T-helper 1 cell treated with Interleukin-12 subunit alpha and Interleukin-12 subunit beta and Interleukin-4 antibody, amounts not matched to agents 30 μg/mL and 1 μg/mL, for 36 hours (primary cell): ENCODE measurements around the gene LY86.

Experiments used
- H3K27ac Mint-ChIP-seq: one replicate; pipeline ENCODE4 v1.8.0; 2021; ENCODE audit warnings: mild to moderate bottlenecking, mixed read lengths
- H3K27me3 Mint-ChIP-seq: one replicate; pipeline ENCODE4 v1.8.0; 2021; ENCODE audit warnings: low read depth, mixed read lengths
- H3K36me3 Mint-ChIP-seq: one replicate; pipeline ENCODE4 v1.8.0; 2021; ENCODE audit warnings: low read depth, mixed read lengths
- H3K4me1 Mint-ChIP-seq: one replicate; pipeline ENCODE4 v1.8.0; 2021; ENCODE audit warnings: low read depth, mixed read lengths
- H3K4me3 Mint-ChIP-seq: one replicate; pipeline ENCODE4 v1.8.0; 2021; ENCODE audit warnings: mild to moderate bottlenecking, moderate library complexity, mixed read lengths
- H3K9me3 Mint-ChIP-seq: one replicate; pipeline ENCODE4 v1.8.0; 2021; ENCODE audit warnings: mixed read lengths

LY86 gene

GRCh38 chr6:6689400-6690143, 101.1 kb downstream of the LY86 start:
- no peak overlapping the region for H3K4me3 Mint-ChIP-seq
- peaks cover 29% of the 10 kb centered on the region for H3K4me1 Mint-ChIP-seq
- H3K27me3 Mint-ChIP-seq: peaks cover 16% of the 10 kb centered on the region
- no peak overlapping the region for H3K27ac Mint-ChIP-seq
- H3K36me3 Mint-ChIP-seq: no peaks in the 10 kb centered on the region
- H3K9me3 Mint-ChIP-seq: peaks cover 18% of the 10 kb centered on the region

GRCh38 chr6:6690144-6690483, 101.6 kb downstream of the LY86 start:
- Mint-ChIP-seq H3K27me3 (peaks cover 15% of the 10 kb centered on the region), H3K36me3 (peaks cover under 1% of the 10 kb centered on the region), H3K27ac (no peak overlapping the region), H3K4me1 (peaks cover 31% of the 10 kb centered on the region), H3K9me3 (peaks cover 18% of the 10 kb centered on the region), H3K4me3 (no peak overlapping the region)

- Mint-ChIP-seq H3K36me3 (peaks cover 5% of the 10 kb centered on the region), H3K27me3 (peaks cover 13% of the 10 kb centered on the region), H3K9me3 (peaks cover 18% of the 10 kb centered on the region), H3K4me3 (peak overlapping the region; percentile 28), H3K4me1 (peaks cover 35% of the 10 kb centered on the region), H3K27ac (no peak overlapping the region)
Measured at GRCh38 chr6:6694368-6694780, 105.9 kb downstream of the LY86 start.

- Mint-ChIP-seq H3K27me3 (peaks cover 13% of the 10 kb centered on the region), H3K4me3 (no peak overlapping the region), H3K9me3 (peaks cover 18% of the 10 kb centered on the region), H3K36me3 (peaks cover 5% of the 10 kb centered on the region), H3K4me1 (peaks cover 33% of the 10 kb centered on the region), H3K27ac (peak overlapping the region; percentile 50)
Measured at GRCh38 chr6:6694825-6695624, 106.5 kb downstream of the LY86 start.

GRCh38 chr6:6695625-6696276, 107.2 kb downstream of the LY86 start:
- H3K4me3 Mint-ChIP-seq: no peak overlapping the region
- peaks cover 5% of the 10 kb centered on the region for H3K36me3 Mint-ChIP-seq
- H3K9me3 Mint-ChIP-seq: peaks cover 15% of the 10 kb centered on the region
- peaks cover 33% of the 10 kb centered on the region for H3K4me1 Mint-ChIP-seq
- H3K27me3 Mint-ChIP-seq: peaks cover 17% of the 10 kb centered on the region
- peak overlapping the region; percentile 8 for H3K27ac Mint-ChIP-seq

GRCh38 chr6:6696867-6697531, 108.5 kb downstream of the LY86 start:
- peaks cover 35% of the 10 kb centered on the region for H3K4me1 Mint-ChIP-seq
- peaks cover 10% of the 10 kb centered on the region for H3K9me3 Mint-ChIP-seq
- H3K27me3 Mint-ChIP-seq: peaks cover 26% of the 10 kb centered on the region
- no peak overlapping the region for H3K4me3 Mint-ChIP-seq
- H3K27ac Mint-ChIP-seq: no peak overlapping the region
- peaks cover 5% of the 10 kb centered on the region for H3K36me3 Mint-ChIP-seq

GRCh38 chr6:6697620-6698019, 109.1 kb downstream of the LY86 start:
- Mint-ChIP-seq H3K27me3 (peaks cover 22% of the 10 kb centered on the region), H3K4me3 (no peak overlapping the region), H3K4me1 (peaks cover 35% of the 10 kb centered on the region), H3K27ac (no peak overlapping the region), H3K36me3 (peaks cover 5% of the 10 kb centered on the region), H3K9me3 (peaks cover 3% of the 10 kb centered on the region)

- peaks cover 5% of the 10 kb centered on the region for H3K36me3 Mint-ChIP-seq
- H3K4me3 Mint-ChIP-seq: no peak overlapping the region
- peaks cover 26% of the 10 kb centered on the region for H3K4me1 Mint-ChIP-seq
- no peaks in the 10 kb centered on the region for H3K9me3 Mint-ChIP-seq
- H3K27ac Mint-ChIP-seq: no peak overlapping the region
- H3K27me3 Mint-ChIP-seq: peaks cover 30% of the 10 kb centered on the region
Measured at GRCh38 chr6:6699741-6700367, 111.3 kb downstream of the LY86 start.

- Mint-ChIP-seq H3K4me3 (no peak overlapping the region), H3K36me3 (peaks cover 4% of the 10 kb centered on the region), H3K9me3 (no peaks in the 10 kb centered on the region), H3K27ac (no peak overlapping the region), H3K4me1 (peaks cover 19% of the 10 kb centered on the region), H3K27me3 (peaks cover 34% of the 10 kb centered on the region)
Measured at GRCh38 chr6:6700407-6701270, 112.1 kb downstream of the LY86 start.

- Mint-ChIP-seq H3K4me1 (peaks cover 11% of the 10 kb centered on the region), H3K27ac (no peak overlapping the region), H3K36me3 (peaks cover 4% of the 10 kb centered on the region)
Measured at GRCh38 chr6:6701864-6702263, 113.3 kb downstream of the LY86 start.

GRCh38 chr6:6703699-6704098, 115.2 kb downstream of the LY86 start:
- H3K27ac Mint-ChIP-seq: no peak overlapping the region
- H3K36me3 Mint-ChIP-seq: no peaks in the 10 kb centered on the region
- H3K4me3 Mint-ChIP-seq: no peak overlapping the region
- H3K9me3 Mint-ChIP-seq: no peaks in the 10 kb centered on the region
- peaks cover 45% of the 10 kb centered on the region for H3K27me3 Mint-ChIP-seq
- peaks cover 2% of the 10 kb centered on the region for H3K4me1 Mint-ChIP-seq

More at GRCh38 chr6:6701864-6702263, 113.3 kb downstream of the LY86 start:
- H3K9me3 Mint-ChIP-seq: no peaks in the 10 kb centered on the region
- no peak overlapping the region for H3K4me3 Mint-ChIP-seq
- H3K27me3 Mint-ChIP-seq: peaks cover 39% of the 10 kb centered on the region
